Embryonic facial prominence (tissue), 1 donor: ENCODE results near the gene ZHX3.
"Not testable (repeated sequence)": the region's sequence is repeated elsewhere in the genome, so short reads cannot be mapped to it uniquely, and the experiment has no call there.

Source experiments
- DNase-seq: peaks from one replicate; pipeline ENCODE4 v3.0.0-alpha.2; 2016; ENCODE audit errors: extremely low spot score

The ZHX3 gene

DNA sequence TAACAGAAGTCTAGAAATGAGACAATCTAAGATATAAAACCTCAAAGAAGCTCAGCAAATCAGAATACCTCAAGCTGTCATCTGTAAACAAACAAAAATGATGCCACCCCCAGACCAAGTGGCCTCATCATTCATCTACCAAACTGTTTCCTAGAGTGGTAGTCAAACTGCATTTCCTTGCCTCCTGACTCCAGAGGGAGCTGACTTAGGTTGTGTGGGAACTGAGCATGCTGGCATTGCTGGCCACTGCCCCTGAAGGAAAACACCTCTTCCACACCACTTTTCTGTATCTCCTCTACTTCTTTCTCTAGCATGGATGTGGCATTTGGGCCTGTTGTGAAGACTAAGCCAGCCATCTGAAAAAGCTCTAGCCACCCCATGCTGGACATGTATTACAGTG, 56.3 kb downstream of the ZHX3 start:
- DNase-seq = no peak

DNA sequence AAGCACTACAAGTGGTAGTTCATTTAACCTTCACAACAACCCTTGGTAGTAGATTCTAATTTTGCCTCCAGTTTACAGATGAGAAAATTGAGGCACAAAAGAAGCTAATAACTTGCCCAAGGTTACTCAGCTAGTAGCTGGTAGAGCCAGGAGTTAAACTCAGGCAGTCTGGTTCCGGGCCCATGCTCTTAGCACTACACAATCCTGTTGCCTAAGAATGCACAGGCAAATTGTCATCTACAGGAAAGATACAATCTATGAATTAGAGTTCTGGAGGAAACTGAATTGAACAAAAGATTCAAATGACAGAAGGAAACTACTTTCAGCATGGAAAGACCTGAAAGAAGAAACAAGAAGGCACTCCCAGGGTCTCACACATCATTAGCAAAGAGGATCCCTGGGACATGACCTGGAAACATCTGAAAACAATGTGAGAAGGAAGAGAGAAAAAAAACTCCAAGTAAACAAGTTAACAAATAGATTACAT, 56.8 kb downstream of the ZHX3 start:
- no peak for DNase-seq

DNA sequence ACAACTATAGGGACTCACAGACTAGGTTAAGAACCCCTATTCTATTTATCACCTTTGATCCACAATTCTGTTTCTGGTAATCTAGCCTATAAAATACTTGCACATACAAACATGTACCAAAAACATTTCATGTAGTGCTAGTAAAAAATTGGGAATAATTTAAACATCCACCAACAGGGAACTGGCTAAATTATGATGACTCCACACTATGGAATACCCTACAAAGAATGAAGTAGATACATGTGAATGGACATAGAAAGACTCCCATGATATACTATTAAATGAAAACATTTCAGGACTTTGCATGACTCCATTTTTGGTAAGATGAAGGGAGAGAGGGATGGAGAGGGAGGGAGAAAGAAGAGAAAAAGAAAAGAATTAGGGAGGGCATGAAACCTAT, 58.2 kb downstream of the ZHX3 start:
- no peak for DNase-seq

DNA sequence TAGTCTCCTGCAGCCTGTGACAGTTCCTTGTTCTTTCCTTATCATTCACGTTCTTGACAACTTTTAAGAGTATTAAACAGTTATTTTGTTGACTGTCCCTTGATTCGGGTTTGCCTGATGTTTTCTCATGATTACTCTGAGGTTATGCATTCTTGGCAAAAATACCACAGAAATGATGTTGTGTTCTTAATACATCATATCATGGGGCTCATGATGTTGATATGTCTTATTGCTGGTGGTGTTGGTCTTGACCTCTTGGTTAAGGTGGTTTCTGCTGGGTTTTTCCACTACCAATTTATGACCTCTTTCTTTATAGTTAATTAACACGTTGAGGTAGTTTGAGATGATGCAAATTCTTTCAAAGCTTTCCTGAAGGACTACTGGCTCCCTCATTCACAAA, 59.1 kb downstream of the ZHX3 start:
- no peak for DNase-seq

DNA sequence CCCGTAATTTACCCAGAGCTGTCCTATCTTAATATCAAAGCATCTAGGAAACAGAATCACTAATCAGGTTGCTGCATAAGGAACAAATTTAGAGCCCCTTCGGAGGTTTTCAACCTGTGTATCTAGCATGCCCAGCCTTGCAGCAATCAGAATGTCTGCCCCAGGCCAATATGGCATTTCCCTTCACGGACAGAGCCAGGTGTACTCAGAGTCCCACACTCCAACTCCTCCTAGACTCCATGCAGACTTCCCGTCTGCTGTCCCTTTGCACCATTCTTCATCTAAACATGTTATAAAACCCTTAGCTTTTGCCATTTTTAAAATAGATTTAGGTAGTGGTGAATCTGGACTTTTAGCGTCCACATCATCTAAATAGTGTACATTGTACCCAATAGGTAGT, 61.0 kb downstream of the ZHX3 start:
- DNase-seq = no peak

DNA sequence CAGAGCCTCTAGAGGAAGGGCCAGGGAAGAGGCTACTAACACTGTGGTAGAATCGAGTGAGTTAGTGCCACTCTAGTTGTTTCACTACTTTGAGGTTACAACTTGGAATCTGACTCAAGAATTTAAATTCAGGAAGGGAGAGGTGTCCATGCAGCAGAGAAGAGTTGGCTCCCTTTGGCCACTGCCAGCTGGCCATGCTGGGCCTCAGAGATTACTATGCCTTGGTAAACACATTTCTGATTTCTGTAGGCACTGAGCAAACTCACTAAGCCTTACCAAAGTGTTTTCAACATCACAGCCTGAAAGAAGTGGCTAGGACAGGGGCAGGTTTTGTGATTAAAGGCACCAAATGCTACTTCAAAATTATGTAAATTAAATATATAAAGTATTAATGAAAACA, 61.9 kb downstream of the ZHX3 start:
- no peak for DNase-seq

DNA sequence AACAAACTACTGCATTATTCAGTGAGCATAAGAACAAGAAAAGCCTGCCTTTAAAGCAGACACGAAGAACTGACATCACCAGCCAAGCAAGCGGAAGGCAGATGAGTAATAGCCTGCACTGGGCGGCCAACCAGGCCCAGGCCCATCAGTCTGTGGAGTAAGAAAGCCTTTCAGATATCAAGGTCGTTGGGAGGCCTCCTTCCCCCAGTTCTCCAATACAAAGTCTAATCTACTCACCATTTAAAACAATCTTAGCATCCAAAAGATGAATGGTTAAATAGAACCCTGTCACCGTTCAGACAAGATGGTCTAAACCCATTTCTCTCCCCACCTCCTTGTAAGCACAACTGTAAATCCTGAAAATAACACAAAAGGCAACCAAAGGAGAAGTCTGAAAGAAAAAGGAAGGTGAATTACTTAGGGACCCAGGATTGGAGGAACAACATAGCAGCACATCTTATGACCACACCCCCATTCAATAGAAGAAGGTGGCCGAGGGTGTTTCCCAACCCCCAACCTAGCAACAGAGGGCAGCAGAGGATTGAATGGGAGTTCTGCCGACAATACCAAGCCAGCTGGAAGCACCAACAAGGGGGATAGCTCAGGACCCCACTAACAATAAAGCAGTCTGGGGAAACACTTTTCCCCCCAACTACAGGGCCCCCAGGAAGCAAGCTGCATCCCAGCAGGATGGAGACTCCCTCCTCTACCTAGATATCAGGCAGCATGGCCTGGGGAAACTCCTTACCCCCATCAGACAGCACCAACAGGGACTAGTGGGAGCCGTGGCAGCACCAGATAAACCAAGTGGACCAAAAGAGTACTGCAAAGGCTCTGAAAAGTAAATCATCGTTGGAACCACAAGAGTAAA, 67.9 kb downstream of the ZHX3 start:
- DNase-seq = no peak

DNA sequence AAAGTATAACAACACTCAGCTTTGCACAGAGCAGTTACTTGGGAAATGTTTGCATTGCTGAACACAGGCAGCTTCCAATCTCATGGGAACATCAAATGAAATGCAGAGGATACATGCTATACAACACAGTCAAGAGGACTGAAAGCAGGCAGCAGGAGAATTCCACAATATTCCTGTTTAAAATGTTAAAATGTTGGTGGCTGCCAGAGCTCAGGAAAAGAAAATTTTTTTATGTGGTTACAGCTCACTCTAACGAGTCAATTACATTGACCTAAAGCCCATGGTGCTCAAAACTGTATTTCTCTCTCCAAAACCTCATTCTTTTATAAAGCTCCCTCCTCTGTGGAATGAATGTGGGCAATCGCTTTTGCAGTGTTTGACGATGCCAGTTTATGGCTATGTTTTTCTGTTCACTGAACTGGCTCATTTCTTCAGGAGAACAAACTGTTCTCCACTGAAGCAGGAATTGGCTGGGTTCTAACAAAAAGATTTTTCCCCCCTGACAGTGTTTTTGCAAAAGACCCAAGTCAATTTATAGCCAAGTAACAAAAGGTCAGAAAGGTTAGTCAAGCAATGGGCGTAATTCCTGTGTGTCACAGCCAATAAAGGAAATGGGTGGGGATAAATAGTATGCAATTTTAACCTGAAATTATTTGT, 69.0 kb downstream of the ZHX3 start:
- DNase-seq = no peak

DNA sequence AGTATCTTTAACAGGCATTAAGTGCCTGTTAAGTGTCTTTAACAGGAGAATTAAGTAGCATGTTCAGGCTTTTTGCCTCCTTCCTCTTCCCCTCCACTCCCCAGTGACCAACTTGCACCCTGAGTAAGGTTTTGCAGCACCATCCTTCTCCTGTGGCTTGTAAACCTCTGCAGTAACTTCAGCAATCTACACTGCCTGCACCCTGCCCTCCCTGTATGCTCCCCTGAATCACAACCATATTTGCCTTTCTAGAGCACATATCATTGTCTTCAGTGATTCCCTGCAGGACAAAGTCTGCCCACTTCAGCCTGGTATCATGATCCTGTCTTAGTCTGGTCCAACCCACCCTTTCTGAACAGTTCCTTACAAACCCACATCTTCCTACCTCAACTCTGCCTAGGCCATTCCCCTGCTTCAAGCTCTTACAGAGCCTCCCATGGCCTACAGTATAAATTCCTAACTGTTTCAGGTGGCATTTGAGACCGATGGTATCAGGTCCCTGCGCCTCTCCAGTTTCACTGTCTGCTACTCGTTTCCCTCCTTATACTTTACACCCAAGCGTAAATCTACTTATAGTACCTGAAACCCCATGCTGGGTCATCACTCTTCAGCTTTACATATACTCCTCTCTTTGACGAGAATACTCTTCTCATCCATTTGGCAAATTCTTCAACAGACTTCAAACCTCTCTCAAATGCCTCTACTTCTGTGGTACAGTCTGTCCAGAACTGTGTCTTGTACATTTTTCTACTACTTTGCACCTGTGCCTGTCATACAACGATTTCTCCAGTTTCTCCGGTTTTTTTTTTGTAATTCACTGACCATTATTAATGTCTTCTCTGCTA, 69.8 kb downstream of the ZHX3 start:
- DNase-seq = no peak

DNA sequence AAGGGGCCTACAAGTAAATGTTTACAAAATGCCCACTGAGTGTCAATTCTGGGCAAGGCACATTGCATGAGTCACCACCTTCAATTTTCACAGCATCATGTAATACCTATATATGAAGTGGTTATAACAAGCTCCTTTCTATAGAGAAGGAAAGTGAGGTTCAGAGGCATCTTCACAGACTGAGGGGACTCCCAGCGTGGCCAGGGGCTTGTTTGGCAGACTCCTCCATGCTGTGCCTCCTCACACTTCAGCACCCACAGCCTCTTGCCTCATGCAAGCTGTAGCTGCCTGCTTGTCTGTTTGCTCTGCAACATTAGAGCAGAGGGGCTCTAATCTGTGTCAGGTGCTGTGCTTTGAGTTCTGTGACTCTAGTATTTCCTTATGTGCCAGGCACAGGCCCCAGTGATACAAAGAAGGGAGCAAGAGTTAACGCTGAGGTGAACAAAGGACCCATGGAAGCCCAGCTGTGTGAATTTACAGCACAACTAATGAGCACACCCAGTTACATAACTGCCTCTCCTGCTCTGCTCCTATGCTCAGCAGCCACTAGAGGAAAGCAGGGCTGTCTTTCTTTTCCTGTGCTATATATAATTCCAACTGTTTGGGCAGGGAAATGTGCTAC, 72.3 kb downstream of the ZHX3 start:
- no peak for DNase-seq

DNA sequence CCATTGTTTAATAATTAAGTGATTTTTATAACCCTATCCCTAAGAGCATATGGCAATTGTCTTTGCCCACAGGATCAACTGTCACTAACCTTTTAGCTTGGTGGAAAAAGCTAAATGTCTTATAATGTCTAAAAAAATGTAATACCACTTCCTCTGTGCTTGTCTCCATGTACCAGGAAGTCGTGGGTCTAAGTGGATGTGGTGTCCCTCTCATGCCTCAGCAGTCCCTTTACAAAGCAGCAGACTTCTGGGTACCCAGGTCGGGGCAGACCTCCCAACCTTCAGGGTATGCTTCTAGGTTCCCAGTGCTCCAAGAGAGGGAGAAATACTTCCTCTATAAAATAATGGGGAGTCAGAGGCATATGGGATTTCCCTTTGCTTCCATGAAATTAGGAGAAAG, 74.7 kb downstream of the ZHX3 start:
- DNase-seq = no peak

DNA sequence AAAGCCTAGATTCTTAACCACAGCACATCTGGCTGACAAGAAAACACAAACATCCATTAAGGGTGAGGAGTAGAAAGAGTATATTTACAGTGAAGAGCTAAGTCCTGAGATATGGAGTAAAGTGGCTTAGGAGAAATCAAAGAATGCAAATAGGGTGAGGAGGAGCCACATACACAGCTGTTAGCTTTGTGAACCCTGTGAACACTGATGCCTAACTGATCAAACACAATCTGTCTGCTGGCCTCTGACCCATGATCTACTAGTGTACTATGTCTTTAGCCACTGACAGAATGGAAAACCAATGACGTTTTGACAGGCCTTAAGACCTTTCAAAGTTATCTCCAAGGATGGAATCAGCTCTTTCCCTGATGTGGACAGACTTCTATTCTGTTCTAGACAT, 75.2 kb downstream of the ZHX3 start:
- no peak for DNase-seq

DNA sequence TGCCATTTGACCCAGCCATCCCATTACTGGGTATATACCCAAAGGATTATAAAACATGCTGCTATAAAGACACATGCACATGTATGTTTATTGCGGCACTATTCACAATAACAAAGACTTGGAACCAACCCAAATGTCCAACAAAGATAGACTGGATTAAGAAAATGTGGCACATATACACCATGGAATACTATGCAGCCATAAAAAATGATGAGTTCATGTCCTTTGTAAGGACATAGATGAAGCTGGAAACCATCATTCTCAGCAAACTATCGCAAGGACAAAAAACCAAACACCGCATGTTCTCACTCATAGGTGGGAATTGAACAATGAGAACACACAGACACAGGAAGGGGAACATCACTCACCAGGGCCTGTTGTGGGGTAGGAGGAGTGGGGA, 80.3 kb downstream of the ZHX3 start:
- not testable (repeated sequence) for DNase-seq

DNA sequence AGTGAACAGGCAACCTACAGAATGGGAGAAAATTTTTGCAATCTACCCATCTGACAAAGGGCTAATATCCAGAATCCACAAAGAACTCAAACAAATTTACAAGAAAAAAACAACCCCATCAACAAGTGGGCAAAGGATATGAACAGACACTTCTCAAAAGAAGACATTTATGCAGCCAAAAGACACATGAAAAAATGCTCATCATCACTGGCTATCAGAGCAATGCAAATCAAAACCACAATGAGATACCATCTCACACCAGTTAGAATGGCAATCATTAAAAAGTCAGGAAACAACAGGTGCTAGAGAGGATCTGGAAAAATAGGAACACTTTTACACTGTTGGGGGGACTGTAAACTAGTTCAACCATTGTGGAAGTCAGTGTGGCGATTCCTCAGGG, 80.7 kb downstream of the ZHX3 start:
- not testable (repeated sequence) for DNase-seq

DNA sequence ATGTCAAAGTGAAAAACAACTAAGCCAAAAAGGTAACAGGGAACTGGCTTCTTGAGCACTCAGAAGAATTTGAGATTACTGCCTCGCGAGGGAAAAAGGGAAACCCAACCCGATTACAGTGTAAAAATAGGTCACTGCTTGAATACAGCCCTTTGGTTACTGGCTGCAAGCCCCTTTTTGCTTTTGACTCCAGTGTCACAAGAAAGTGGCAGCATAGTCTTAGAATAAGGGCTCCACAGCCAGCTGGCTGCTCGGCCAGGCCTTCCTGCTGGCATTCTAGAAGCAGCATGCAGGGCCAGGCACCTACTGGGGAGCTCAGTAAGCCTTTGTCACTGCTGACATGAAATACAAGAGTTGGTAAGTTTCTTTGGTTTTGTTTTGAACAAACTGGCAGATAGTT, 83.0 kb downstream of the ZHX3 start:
- no peak for DNase-seq

DNA sequence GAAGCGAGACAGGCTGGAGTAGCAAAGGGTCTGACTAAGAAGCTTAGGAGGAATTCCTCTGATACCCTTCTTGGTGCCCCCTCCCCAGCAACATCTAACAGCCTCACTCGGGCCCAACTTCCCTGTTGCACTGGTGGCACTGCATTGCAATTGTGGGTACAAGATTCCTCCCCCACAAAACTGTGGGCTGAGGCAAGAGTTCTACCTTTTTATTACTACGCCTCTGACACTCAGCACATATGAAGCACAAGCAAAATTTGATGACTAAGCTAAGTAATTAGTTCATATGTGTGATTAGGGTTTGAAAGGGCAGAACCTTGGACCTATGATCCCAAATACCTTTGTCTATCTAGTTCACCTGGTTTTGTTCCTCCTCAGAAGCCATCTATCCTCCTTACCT, 83.5 kb downstream of the ZHX3 start:
- no peak for DNase-seq

DNA sequence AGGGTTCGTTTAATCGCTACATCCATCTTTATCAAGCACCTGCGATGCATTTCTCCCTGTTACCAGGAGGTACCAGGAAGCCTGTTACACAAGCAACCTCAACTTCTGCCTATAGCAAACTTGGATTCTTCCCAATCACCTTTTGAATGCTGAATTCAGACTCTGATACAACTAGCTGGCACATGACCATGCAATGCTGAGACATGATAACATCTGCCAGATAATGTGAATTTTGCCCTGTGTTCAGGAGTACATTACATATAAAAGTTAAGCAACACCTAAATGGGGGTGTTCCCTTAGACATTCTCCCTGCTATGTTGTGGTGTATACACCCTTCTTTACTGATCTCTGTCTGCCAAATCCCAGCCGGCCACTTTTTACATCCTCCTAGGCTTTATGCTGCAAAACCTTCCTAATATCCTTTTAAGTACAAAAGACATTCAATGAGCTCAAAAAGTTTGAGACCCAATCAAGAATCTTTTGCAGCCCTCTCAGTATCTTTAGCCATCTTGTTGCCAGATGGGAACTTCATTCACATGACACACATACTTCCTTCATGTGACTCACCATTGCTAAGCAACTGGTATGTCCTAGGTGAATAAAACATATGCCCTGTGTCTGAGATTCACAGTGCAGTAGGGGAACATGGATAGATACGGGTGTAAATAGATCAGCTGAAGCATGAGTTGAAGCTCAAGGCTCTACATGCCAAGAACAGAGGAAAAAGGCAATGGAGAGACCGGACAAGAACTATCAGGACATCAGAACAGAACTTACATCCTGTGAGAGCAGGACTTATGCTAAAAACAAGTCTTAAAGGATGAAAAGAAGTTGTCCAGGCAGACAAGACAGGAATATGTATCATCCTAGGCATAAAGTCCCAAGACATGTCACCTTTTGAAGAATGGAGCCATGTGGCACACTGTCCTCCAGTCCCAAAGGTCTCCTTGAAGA, 84.3 kb downstream of the ZHX3 start:
- no peak for DNase-seq

DNA sequence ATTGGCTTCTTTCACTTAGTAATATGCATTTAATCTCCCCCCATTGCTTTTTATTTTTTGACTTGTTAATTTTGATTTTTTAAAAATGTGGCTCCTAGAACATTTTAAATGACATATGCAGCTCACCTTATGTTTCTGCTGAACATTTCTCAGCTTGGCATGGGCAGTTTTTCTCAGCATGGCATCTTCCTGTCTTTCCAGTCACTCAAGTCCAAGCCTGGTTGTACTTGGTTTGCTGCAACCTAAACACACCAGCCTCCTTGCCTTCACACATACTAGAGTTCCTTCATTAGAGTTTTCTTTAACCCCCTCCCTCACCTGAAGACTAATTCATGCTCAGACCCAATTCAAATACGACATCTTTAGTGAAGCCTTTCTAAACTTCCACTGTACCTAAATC, 86.4 kb downstream of the ZHX3 start:
- DNase-seq = no peak

DNA sequence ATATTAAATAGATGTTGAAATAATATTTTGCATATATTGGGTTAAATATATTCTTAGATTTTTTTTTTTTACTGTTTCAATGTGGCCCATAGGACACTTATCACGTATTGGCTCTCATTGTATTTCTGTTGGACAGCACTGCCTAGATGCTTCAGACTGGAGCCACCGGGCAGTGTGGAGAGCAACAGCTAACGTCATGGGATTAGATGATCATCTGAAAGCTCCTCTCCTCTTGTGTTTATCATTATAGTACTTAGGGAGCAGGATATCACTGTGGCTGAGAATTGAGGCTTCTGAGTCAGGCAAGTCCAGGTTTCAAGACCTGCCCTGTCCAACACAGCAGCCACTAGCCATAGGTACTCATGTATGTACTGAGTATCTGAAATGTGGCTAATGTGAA, 87.4 kb downstream of the ZHX3 start:
- DNase-seq = no peak

DNA sequence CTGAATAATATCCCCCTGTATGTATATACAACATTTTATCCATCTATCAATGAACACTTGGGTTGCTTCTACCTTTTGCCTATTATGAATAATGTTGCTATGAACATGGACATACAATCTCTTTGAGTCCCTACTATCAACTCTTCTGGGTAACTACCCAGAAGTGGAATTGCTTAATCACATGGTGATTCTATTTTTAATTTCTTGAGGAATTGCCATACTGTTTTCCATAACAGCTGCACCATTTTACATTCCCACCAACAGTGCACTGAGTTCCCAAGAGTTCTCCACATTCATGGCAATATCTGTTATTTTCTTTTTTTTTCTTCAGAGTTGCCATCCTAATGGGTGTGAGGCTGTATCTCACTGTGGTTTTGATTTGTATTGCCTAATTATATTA, 88.3 kb downstream of the ZHX3 start:
- no peak for DNase-seq

DNA sequence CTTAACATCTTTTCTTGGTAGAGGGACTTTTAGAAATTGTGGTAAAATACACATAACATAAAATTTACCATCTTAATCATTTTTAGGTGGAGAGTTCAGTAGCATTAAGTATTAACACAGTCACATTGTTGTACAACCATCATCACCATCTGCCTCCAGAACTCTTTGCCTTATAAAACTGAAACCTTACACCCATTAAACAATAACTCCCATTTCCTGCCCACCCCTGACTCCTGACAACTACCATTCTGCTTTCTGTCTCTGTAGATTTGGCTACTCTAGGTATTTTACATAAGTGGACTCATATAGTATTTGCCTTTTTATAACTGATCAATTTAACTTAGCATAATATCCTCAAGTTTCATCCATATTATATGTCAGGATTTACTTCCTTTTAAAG, 88.7 kb downstream of the ZHX3 start:
- DNase-seq = no peak
